ENCODE results near the gene PCDHGB6. TPM values are rescaled to one million over a fixed set of nuclear protein-coding genes. Genes with fewer than 3 reads are reported as not detected.

Gene PCDHGB6
- total RNA-seq, 1 experiment from 2014 or later: 6.0 TPM

- Histone ChIP-seq H3K9ac (ENCODE audit: extremely low read depth, insufficient read length, low read length) (no peak overlapping the region), H3K56ac (ENCODE audit: insufficient read length, low read depth, low read length) (no peak overlapping the region), H2AK5ac (ENCODE audit: insufficient read length, low read length) (no peak overlapping the region), H3K23ac (ENCODE audit: insufficient read length, low read depth, low read length) (no peak overlapping the region), H2BK5ac (ENCODE audit: insufficient read length, low read length) (no peak overlapping the region), H3K23me2 (ENCODE audit: insufficient read length, low read depth, low read length, poor library complexity, severe bottlenecking) (no peaks in the 10 kb centered on the region), H3K18ac (ENCODE audit: insufficient read length, low read depth, low read length) (no peak overlapping the region), H3K4ac (ENCODE audit: low read depth, low read length) (no peak overlapping the region), H4K8ac (replicated peaks; ENCODE audit: insufficient read length, low read depth, low read length) (no peak overlapping the region), H4K91ac (ENCODE audit: insufficient read length, low read depth, low read length) (no peak overlapping the region), H3K4me1 (ENCODE audit: insufficient read depth, low read length) (peaks cover 2% of the 10 kb centered on the region; the same call in 1 of the 2 replicates), H3K27me3 (ENCODE audit: insufficient read depth, low read length) (no peaks in the 10 kb centered on the region), H3K79me1 (ENCODE audit: insufficient read depth, low read depth, low read length, poor library complexity, severe bottlenecking) (no peaks in the 10 kb centered on the region), H3K9me3 (ENCODE audit: control insufficient read depth, low read depth, low read length) (no peaks in the 10 kb centered on the region), H2BK12ac (ENCODE audit: insufficient read length, low read depth, low read length) (no peak overlapping the region), H3T11ph (ENCODE audit: low read length) (no peak overlapping the region), H3K14ac (ENCODE audit: insufficient read depth, low read length) (no peak overlapping the region), H4K5ac (ENCODE audit: insufficient read length, low read depth, low read length) (no peak overlapping the region), H4K20me1 (ENCODE audit: control insufficient read depth, insufficient read depth, insufficient read length) (no peaks in the 10 kb centered on the region), H2BK20ac (ENCODE audit: low read depth, low read length, poor library complexity, severe bottlenecking) (no peak overlapping the region), H2BK15ac (ENCODE audit: low read depth, low read length) (no peak overlapping the region), H2AFZ (ENCODE audit: low read length) (no peak overlapping the region), H2BK120ac (ENCODE audit: low read depth, low read length, poor library complexity, severe bottlenecking) (no peak overlapping the region), H3K27ac (ENCODE audit: insufficient read length, low read depth, low read length) (no peak overlapping the region), H3K79me2 (ENCODE audit: insufficient read depth, low read length) (no peaks in the 10 kb centered on the region), H3K4me2 (ENCODE audit: insufficient read depth, insufficient read length, low read length) (no peak overlapping the region)
- no peak for DNase-seq
- Mint-ChIP-seq H3K36me3 (ENCODE audit: insufficient read depth in 1 of 3, low read depth in 3 of 3) (peaks cover 5 to 15% (median 13%) of the 10 kb centered on the region in 3 experiments; a peak in 5 of 7 replicates), H3K27me3 (ENCODE audit: low read depth) (no peaks in the 10 kb centered on the region), H3K4me3 (no peak overlapping the region; a peak in 2 of 5 replicates), H3K27ac (no peak overlapping the region; a peak in 1 of 7 replicates), H3K4me1 (peaks cover 5 to 9% of the 10 kb centered on the region in 2 experiments; a peak in 3 of 4 replicates), H3K9me3 (peaks cover 11 to 14% of the 10 kb centered on the region in 2 experiments; a peak in 3 of 5 replicates)
- WGBS (ENCODE audit: extremely low coverage, insufficient read length, low lambda C conversion rate): no CpG with 5 or more reads among the region's 10 CpGs
- no peak for TF ChIP-seq CTCF (conservative IDR thresholded peaks at IDR 0.05)
These were observed 31.8 kb downstream of the PCDHGB6 start for GRCh38 chr5:141439411-141440141.
